DMS53 treated with DMSO at 0.1 percent for 48 hours (cell line): ENCODE data around the gene PARD3B.
A peak's percentile ranks its signal among the peaks of the same experiment; 100 is the strongest.

Experiments
- DNase-seq: peaks from one replicate; lab custom pipeline; 2025; ENCODE audit not compliant: unreplicated experiment; lab: John Stamatoyannopoulos, UW

The PARD3B gene

DNA sequence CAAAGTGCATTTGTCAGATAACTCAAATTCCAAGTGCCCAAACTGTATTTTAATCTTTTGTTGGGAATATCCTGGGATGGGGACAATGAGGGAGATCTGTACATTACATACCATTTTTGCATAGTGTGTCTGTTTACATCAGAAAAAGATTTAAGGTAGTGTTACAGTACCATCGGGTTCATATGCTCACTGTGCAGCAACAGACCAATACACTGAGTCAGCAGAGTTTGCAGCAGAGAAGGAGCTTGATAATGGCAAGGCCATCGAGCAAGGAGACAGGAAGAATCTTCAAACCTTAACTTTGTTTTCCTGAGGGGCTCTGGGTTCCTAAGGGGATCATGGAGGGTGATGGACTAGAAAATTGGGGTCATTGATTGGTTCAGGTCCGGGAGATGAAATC is 399.7 kb downstream of the PARD3B start:
- no peak for DNase-seq

DNA sequence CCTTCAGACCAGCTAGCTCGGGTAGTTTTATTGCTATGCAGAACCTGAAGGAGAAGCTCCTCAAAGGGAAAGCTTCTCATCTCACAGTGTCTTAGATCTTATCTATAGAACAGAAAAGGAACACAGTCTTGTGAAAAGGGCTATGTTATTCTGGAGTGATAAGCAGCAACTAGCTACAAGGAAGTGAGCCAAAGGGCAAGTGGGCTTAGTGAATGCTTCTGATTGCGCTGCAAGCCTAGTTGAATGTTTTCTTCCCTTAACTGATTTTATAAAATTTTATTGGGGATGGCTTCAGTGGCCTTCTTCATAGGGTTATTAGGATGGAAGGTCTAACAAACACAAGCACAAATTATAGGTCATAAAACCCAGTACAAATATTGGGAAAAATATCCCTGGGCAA is 400.1 kb downstream of the PARD3B start:
- no peak for DNase-seq

DNA sequence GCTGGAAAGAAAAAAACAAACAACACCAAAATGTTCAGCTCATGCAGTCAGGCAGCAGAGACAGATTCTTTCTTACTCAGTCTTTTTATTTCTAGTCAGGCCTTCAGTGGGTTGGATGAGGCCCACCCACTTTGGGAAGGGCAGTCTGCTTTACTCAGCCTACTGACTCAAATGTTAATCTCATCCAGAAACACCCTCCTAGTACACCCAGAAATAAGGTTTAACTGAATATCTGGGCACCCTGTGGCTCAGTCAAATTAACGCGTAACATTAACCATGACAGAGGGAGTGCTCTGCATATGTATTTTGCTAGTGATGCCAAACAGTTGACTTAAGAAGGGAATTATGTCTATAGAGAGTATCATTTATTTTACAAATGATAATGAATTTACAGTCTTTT is 401.6 kb downstream of the PARD3B start:
- DNase-seq, result no peak

DNA sequence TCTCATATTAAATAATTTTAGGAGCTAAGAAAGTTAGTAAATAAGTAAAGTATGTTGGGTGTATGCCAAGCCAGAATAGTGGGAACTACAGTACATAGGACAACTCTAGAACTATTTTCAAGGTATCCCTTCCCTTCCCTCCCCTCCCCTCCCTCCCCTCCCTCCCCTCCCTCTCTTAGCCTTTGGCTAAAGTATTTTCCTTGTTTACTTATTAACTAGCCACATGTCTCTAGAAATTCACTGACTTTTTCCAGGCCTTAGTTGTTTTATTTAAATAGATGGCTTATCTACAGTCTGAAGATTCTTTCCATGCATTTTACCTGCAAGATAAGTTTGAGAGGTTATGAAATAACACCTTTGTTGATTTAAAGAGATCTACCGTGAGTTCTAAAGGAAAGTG is 402.1 kb downstream of the PARD3B start:
- DNase-seq, result peak; percentile 13

DNA sequence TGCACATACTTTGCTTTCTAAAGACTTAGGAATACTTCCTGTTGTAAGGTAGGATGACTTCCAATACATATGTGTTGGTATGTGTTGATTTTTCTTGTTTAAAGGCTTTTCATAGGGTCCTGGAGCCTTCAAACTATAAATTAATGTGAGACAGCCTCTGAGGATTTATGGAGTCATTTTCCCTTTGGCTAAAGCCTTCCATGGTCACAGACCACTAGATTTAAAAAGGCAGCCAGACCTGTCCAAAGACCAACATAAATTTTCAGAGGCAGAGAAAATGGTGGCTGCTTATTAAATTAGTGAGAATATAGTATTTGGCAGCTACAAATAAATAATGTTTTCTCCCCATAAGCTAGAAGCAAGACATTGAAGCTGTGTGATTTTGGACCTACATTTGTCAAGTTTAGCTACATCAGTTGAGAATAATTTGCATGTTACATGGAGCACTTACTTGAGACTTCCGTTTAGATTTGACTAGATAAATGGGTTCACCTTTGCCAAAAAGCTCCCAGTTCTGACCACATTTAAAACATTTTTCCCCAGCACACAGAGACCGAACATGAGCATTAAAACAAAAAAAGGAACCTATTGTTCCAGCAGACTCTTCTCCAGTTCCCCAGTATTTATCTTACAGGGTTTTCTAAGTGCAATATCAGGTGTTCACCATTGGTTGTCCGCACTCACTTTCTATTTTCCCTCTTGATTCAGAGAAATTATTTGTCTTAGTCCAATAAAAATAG is 402.9 kb downstream of the PARD3B start:
- no peak for DNase-seq

DNA sequence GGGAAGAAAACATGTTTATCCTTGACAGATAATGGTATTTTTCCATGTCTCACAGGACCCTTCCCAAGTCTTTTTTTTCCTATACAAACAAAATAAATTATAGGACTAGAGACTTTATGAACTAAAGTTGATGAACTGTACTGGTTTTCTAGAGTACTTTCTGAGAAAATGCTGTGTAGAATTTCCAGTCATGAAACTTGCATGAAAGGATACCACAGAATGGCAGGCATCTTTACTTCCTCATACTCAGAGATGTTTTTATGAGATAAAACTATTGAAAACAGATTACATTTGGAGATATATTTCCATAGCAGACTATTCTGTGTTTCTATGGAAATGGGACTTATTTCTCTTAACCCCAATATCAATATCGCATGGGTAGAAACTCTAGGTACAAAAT is 403.5 kb downstream of the PARD3B start:
- DNase-seq, result no peak

DNA sequence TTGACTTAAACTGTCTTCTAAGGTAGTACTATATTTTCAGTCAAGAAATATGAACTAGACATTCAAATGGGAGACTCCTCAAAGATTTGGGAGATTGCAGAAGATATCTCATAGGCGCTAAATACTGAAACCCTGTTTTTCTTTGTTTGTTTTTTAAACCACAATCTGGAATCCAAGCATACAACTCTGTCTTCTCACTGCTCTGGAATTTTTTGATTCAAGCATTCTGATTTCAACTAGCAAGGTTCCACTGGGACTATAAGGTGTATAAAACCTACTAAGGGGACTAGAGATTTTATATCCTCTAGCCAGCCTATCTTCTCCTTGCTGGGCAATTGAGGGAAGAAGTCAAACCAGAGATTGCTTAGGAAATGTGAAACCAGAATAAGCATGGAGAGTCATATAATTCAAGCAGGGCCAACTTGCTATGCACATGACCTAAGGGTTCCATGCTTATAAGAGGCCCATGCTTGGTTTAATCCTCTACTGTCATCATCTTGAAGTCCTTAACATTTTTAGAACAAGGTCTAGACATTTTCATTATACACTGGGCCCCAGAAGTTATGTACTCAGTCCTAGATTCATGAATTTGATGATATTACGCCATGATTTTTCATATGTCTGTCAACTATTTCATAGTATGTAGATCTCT is 405.5 kb downstream of the PARD3B start:
- no peak for DNase-seq

DNA sequence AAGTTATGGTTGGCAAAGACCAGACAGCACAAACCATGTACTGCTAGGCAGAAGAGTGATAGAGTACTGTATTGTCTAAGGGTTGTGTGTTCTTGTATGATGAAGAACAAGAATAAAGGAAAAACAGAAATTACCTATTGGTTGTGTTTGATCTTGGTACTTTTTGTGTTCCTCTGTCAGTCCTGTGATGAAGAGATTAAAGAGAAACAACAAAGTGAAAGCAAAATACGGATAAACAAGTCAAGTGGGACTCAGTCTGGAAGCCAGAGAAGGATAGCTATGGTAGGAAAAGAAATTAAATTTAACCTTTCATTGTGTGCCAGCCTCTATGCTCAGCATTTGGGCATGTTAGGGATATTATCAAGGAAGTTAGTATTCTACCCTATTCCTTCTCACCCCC is 413.1 kb downstream of the PARD3B start:
- no peak for DNase-seq

DNA sequence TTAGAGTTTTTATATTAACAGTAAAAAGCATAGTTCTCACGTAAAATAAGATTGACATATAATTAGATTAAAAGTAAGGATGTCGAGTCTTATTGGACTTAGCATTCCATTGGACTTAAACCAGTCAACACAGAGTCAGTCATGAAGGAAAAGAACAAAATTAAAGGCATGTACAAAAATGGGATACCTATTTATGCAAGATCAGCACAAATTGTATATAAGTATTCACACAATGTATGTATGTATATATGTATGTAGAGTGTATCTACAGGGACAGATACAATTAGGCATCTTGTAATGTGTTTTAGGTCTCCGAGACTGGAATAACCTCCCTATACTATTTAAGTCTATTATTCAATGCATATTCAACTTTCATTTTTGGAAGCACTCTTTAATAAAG is 419.1 kb downstream of the PARD3B start:
- DNase-seq, result no peak

DNA sequence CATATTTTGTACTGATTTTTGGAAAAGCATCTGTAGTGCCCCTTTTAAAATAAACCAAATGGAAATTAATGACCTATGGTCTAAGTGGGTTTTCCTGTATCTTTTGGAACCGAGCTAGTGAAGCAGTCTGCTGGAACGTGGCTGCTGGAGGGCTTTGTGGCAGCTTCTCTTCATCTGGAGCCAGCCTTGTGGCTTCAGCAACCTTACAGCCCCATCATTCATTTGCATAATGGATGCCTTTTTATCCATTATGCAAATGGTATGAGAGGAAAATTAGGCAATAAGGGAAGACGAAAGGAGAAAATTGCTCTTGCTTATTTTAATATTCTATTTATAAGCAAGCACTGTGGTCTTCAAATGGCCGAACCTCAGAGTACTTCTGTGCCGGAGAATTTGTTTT is 421.0 kb downstream of the PARD3B start:
- DNase-seq, result no peak

DNA sequence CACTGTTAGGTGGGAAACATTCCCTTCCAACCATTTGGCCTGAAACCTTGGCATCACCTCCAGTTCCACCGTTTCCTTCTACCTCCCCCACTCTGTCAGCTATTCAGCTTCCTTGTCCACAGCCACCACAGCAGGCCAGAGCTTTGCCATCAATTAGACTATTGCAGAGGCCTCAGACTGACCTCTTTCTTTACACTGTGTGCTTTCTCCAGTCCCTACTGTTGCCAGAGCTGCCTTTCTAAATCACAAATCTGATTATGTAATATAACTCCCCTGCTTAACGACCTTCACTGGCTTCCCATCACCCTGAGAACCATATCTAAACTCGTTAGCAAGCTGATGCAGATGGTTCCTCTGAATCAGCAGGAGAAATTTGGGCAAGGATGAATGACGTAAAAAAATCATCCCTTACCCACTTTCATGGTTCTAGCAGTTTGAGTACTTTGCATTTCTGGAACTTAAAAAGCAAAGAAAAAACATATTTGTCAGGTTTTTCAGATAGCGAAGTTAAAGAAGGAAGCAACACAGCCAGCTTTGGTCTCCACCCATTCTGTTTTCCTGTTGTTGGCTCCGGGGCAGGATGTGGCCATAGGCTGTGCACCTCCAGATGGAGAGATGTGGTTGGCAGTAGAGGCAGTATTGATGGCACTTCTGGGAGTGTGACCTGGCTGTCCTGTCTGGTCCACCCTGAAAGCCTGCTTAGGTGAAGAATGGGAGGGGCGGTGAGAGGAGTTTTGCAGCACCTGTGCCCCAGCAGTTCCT is 422.1 kb downstream of the PARD3B start:
- DNase-seq, result no peak

DNA sequence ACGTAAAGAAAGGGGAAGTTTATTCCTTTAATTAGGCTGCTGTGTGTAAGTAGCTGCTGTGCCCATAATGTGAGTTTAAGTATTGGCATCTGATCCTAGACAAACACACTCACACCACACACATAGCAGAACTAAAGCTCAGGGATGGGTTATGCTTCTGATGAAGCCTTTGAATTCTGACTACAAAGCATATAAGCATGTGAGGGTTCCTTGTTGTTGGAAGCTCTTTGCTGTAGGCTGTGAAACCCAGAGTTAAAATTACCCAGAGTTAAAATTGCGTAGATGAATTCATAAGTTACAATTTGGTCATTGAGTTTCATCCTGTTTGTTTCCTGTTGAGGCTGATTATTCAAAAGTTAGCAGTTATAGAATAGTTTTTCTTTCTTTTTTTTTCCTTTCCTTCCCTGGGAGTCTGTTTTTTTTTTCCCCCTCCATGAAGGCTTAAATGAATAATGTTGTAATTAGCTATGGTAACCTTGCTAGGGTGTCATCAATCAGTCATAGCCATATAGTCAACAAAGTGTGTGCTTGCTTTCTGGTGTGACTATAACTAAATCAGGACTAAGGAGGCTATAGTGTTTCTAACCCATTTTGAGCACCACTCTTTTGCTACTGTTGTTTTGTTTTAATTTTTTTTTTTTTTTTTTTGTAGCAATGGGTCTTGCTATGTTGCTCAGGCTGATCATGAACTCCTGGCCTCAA is 426.1 kb downstream of the PARD3B start:
- no peak for DNase-seq

DNA sequence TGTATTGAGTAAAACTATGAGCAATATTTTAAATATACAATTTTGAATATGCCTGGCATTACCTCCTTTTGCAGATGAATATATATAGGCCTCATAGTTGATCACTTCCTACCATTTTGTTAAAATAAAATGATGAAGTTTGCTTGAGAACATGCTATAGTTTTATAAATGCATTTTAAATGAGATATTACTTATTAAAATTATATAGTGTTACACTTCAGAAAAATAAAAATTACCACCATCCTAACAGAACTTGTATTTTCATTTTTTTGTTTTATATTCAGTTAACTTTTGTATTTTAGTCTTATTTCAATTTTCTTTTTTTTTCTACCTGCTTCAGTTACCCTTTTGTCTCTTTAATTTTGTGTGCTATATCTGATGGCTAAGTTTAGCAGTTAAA is 426.9 kb downstream of the PARD3B start:
- no peak for DNase-seq

DNA sequence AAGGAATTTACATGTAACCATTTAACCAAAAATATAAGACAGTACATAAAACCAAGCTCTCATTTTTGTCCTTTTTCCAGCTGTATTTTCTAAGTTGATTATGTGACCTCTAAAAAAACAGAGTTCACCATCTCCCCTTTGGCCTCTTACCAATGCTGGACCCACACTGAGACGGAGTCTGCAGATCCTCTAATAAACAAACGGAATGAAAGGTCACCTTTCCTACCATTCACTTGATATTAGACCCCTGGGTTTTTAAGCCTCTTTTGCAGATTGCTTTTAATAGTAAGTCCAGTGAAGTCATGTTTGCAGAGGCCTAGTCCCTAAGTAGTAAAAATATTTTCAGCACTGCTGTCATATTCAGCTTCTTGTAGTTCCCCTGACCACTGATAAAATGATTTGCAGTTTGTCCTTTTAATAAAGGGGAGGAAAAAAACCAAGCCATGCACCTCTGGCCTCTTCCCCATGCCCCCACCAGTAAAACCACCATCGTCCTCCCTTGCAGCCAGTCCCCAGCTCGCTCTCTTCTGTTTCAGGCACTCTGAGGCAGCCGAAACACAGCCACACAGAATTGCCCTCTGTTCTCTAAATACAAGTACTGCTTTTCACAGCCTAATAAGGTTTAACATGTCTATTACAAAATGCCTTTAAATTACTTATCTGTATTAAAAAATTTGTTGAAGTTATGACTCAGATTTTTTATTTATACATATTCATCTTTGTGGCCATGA is 427.5 kb downstream of the PARD3B start:
- no peak for DNase-seq

DNA sequence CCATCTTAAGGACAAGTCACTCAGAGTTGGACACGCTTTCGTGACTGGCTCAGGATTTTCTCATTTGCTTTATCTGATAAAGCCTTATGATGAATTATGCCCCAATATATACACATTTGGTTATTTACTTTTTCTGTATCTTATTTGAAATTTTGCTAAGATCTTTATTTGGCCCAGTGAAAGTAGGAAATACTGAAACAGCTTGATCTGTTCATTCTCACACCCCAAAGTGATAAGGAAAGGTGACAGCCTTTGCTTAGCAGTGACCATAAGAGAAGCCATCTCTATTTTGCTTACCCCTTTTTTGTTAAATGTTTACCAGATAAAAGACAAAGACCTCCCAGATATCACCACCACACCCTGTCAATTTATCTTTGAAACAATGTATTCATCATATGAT is 428.3 kb downstream of the PARD3B start:
- no peak for DNase-seq

DNA sequence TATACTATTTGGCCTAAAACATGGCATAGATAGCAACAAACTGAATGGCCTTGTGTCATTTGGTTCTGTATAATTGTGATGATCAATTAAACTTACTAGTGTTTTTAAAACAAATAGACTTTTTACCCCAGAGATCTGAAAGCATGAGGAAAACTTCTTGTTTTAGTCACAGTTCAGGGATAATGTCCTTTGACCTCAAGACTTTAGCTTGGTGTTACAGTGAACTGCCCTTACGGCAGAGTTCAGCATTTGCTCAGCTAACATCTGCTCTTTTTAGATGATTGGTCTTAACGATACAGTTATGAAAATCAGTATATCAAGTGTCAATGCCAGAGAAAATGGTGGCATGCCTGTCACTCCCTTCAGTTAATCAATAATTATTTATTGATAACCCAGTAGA is 429.2 kb downstream of the PARD3B start:
- DNase-seq, result no peak

DNA sequence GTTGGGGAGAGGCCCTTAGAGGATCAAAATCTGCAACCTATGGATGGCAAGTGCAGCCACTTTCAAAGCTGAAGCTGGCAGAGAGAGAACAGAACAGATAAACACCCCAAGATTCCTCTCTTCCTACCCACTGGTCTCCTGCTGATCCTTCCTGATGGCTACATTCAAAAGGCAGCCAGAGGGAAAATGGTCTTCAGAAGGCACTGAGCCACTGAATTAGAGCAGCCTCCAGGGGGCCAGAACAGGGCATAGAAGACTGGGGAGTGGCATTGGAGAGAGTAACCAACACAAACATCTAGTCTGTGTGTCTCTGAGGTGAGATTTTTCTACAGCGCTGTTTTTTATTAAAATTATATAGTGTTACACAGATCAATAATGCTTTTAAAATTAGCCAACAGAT is 432.6 kb downstream of the PARD3B start:
- DNase-seq, result no peak

DNA sequence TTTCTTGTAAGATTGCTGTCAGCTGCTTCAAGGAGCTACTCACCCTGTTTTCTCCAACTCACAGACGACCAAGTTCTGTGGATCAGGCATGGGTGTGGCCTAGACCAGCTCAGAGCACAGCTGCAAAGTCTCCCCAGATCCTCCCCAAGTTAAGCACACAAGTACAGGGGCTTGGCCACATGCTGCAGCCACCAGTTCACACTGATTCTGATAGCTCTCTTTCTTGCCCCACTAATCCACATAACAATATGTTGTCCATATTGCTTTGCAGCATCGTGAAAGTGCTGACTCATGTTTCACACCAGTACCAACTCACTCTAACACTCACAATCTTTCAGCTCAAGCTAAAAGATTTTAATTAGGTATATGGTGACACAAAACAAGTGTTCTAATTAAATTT is 437.0 kb downstream of the PARD3B start:
- no peak for DNase-seq

DNA sequence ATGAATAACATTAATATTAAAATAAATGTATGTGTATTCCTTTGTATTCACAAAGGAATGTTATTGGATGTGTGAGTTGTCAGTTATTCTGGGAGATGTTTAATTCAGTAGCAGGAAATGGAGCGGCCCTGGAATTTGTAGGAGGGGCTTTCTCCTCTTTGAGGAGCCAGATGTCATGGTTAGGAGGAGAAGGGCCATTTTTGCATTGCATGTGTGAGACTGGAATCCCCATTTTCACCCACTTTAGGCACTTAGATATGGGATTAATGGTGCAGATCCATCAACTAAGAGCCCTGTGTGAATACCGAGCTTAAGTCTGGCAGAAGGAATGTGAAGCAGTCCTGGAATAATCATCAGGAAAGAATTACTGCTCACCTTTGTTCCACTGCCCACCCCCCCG is 439.2 kb downstream of the PARD3B start:
- DNase-seq, result no peak

DNA sequence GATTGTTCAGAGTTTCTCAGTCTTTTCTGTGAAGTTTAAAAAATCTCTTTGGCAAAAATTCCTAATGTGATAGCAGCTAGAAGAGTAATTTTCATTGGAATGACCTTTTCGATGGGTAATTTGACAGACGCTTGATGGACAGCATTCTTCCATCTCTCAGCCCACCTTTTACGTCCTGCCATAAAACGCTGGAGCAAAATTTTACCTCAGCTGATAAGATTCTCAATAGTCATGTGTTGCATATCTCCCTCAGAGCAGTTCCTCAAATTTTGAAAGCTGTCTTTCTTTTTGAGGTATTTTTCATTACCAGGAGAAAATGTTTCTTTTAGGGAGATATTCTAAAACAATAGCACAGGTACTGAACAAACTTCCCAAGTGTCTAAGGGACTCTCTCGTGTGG is 441.4 kb downstream of the PARD3B start:
- DNase-seq, result no peak

DNA sequence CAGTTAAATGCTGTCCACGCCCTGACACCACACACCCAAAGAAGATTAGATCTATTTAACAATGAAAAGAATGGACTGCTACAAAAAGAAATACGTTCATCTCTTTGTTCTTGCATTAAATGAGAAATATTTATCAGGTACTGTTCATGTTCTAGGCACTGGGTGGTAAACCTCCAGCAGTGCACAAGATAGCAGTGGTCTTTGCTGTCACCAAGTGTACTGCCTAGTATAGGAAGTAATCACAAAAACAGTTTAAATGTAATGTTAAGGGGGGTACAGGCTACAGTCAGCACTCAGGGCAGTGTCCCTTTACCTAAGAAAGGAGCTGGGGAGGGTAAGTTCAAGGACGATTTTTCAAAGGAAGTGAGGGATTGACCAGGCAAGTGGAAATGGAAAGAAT is 443.6 kb downstream of the PARD3B start:
- DNase-seq, result no peak
